SK-N-SH (cell line): ENCODE results near the gene SERPINB5. TPM values are rescaled to one million over a fixed set of nuclear protein-coding genes. Genes with fewer than 3 reads are reported as not detected.

Experiments
- CTCF ChIA-PET: fragments of 300-600, 350-600 bp; formaldehyde crosslinking; extraction: SDS; loops from one replicate; lab custom pipeline; 2021; lab: Yijun Ruan, JAX
- POLR2A ChIA-PET: fragments of 350-600 bp; sonication (Branson Sonifier 250); formaldehyde crosslinking; extraction: SDS; loops from one replicate; lab custom pipeline; 2020; ENCODE audit warnings: antibody characterized with exemption, inconsistent platforms; lab: Yijun Ruan, JAX
- DNase-seq: peaks from one replicate; pipeline ENCODE4 v3.0.0; 2012
- H2AFZ ChIP-seq: fragments of 200-600 bp; sonication (generic); 2 replicates; pipeline ENCODE4 v1.8.1; 2016; ENCODE audit warnings: antibody characterized with exemption, mild to moderate bottlenecking, low read depth
- H3F3A ChIP-seq: fragments of 200-600 bp; sonication (generic); replicated peaks from 2 replicates; pipeline ENCODE3; 2016; ENCODE audit warnings: antibody characterized with exemption, mild to moderate bottlenecking; ENCODE audit not compliant: insufficient read depth
- H3K27ac ChIP-seq, 2 experiments: fragments of 200-500 bp in 1 of 2; fragments of 200-600 bp in 1 of 2; sonication (Bioruptor generic) in 1 of 2; sonication (generic), shearing (Covaris generic) in 1 of 2; 2 replicates each; pipeline versions ENCODE4 v1.5.1 to v1.6.1; 2014 to 2016; ENCODE audit warnings: low read depth in 2 of 2, inconsistent platforms in 1 of 2, low read length in 1 of 2, mild to moderate bottlenecking in 1 of 2, mixed read lengths in 1 of 2
- H3K27me3 ChIP-seq: fragments of 200-600 bp; sonication (generic), shearing (Covaris generic); 2 replicates; pipeline ENCODE4 v1.6.1; 2016; ENCODE audit warnings: mixed run types; ENCODE audit not compliant: insufficient read depth
- H3K36me3 ChIP-seq, 2 experiments: fragments of 200-500 bp in 1 of 2; fragments of 200-600 bp in 1 of 2; sonication (Bioruptor generic) in 1 of 2; sonication (generic) in 1 of 2; replicated peaks in 1 of 2; 2 replicates each; pipeline versions ENCODE3 to v1.5.1; 2014 to 2016; ENCODE audit warnings: low read length in 1 of 2, mild to moderate bottlenecking in 1 of 2; ENCODE audit not compliant: insufficient read depth in 2 of 2, control insufficient read depth in 1 of 2
- H3K4me1 ChIP-seq, 2 experiments: fragments of 200-500 bp in 1 of 2; fragments of 200-600 bp in 1 of 2; sonication (Bioruptor generic) in 1 of 2; sonication (generic), shearing (Covaris generic) in 1 of 2; 2 replicates each; pipeline versions ENCODE4 v1.5.1 to v1.6.1; 2014 to 2016; ENCODE audit warnings: low read depth in 1 of 2, low read length in 1 of 2, mixed run types in 1 of 2; ENCODE audit not compliant: insufficient read depth in 2 of 2, control insufficient read depth in 1 of 2
- H3K4me2 ChIP-seq: fragments of 200-600 bp; sonication (generic), shearing (Covaris generic); 2 replicates; pipeline ENCODE4 v1.6.1; 2017; ENCODE audit warnings: mixed run types
- H3K4me3 ChIP-seq, 2 experiments: fragments of 200-500 bp in 1 of 2; fragments of 200-600 bp in 1 of 2; sonication (Bioruptor generic) in 1 of 2; sonication (generic), shearing (Covaris generic) in 1 of 2; 2 replicates each; pipeline versions ENCODE4 v1.5.1 to v1.8.1; 2014 to 2016; ENCODE audit warnings: low read depth in 2 of 2, inconsistent platforms in 1 of 2, low read length in 1 of 2, mild to moderate bottlenecking in 1 of 2, mixed read lengths in 1 of 2, moderate library complexity in 1 of 2
- H3K79me2 ChIP-seq: fragments of 200-600 bp; sonication (generic); 2 replicates; pipeline ENCODE4 v1.8.1; 2017; ENCODE audit warnings: mild to moderate bottlenecking; ENCODE audit not compliant: insufficient read depth
- H3K9ac ChIP-seq: fragments of 200-600 bp; sonication (generic); 2 replicates; pipeline ENCODE4 v1.6.1; 2017; ENCODE audit warnings: mixed run types
- H3K9me2 ChIP-seq: fragments of 200-600 bp; sonication (generic); 2 replicates; pipeline ENCODE4 v1.6.1; 2017; ENCODE audit warnings: mixed run types
- H3K9me3 ChIP-seq: fragments of 200-600 bp; sonication (generic); 2 replicates; pipeline ENCODE4 v1.6.1; 2017; ENCODE audit warnings: mixed run types, mild to moderate bottlenecking, moderate library complexity
- H4K20me1 ChIP-seq: fragments of 200-600 bp; sonication (generic); 2 replicates; pipeline ENCODE4 v1.6.1; 2017; ENCODE audit warnings: mild to moderate bottlenecking, mixed run types; ENCODE audit not compliant: insufficient read depth
- CHD2 ChIP-seq: fragments of 150-350 bp; IDR thresholded peaks from 2 replicates; pipeline ENCODE4 v1.6.1; 2018; ENCODE audit warnings: low read length; ENCODE audit not compliant: partially characterized antibody
- ELF1 ChIP-seq: IDR thresholded peaks from 2 replicates; pipeline ENCODE4 v1.4.0; 2012
- EZH2phosphoT487 ChIP-seq: fragments of 200-600 bp; sonication (generic); IDR thresholded peaks from 2 replicates; pipeline ENCODE4 v1.6.1; 2017; ENCODE audit warnings: low read depth, mixed run types, mild to moderate bottlenecking, antibody characterized with exemption, moderate library complexity, borderline replicate concordance
- FOSL2 ChIP-seq: IDR thresholded peaks from 2 replicates; pipeline ENCODE4 v1.4.0; 2012; ENCODE audit warnings: low read depth, mild to moderate bottlenecking, moderate library complexity, borderline replicate concordance
- GABPA ChIP-seq: IDR thresholded peaks from 2 replicates; pipeline ENCODE4 v1.4.0; 2012; ENCODE audit warnings: low read depth, mild to moderate bottlenecking
- IRF3 ChIP-seq: fragments of 150-350 bp; IDR thresholded peaks from 2 replicates; pipeline ENCODE4 v1.6.1; 2016; ENCODE audit warnings: mild to moderate bottlenecking, low read depth, low read length
- JUND ChIP-seq: IDR thresholded peaks from 2 replicates; pipeline ENCODE4 v1.4.0; 2012
- MEF2A ChIP-seq: IDR thresholded peaks from 2 replicates; pipeline ENCODE4 v1.4.0; 2012; ENCODE audit warnings: low read depth, borderline replicate concordance
- MXI1 ChIP-seq: IDR thresholded peaks from 2 replicates; pipeline ENCODE4 v1.6.1; 2012; ENCODE audit warnings: mild to moderate bottlenecking, low read depth, low read length, improper control_type of control experiment
- NFIC ChIP-seq: IDR thresholded peaks from 2 replicates; pipeline ENCODE4 v1.4.0; 2012; ENCODE audit warnings: borderline replicate concordance
- NRF1 ChIP-seq: IDR thresholded peaks from 2 replicates; pipeline ENCODE4 v1.6.1; 2012; ENCODE audit warnings: low read depth, mild to moderate bottlenecking, low read length
- PBX3 ChIP-seq: IDR thresholded peaks from 2 replicates; pipeline ENCODE4; 2012
- POLR2AphosphoS5 ChIP-seq: IDR thresholded peaks from 2 replicates; pipeline ENCODE4 v1.6.1; 2012; ENCODE audit warnings: low read depth, low read length
- RAD21 ChIP-seq: IDR thresholded peaks from 2 replicates; pipeline ENCODE4 v1.6.1; 2012; ENCODE audit warnings: mild to moderate bottlenecking, low read length
- RCOR1 ChIP-seq: fragments of 150-350 bp; IDR thresholded peaks from 2 replicates; pipeline ENCODE4 v1.6.1; 2017; ENCODE audit warnings: antibody characterized with exemption, low read length
- RFX5 ChIP-seq: IDR thresholded peaks from 2 replicates; pipeline ENCODE4 v1.6.1; 2012; ENCODE audit warnings: mild to moderate bottlenecking, improper control_type of control experiment, low read length
- SIN3A ChIP-seq: IDR thresholded peaks from 2 replicates; pipeline ENCODE4 v1.6.1; 2012; ENCODE audit warnings: low read depth, mild to moderate bottlenecking, low read length, moderate library complexity, borderline replicate concordance
- TAF1 ChIP-seq: IDR thresholded peaks from 2 replicates; pipeline ENCODE4 v1.6.1; 2012; ENCODE audit warnings: low read depth, mild to moderate bottlenecking, low read length, moderate library complexity, borderline replicate concordance
- TCF12 ChIP-seq: IDR thresholded peaks from 2 replicates; pipeline ENCODE4 v1.4.0; 2012
- USF1 ChIP-seq: IDR thresholded peaks from 2 replicates; pipeline ENCODE4 v1.4.0; 2012; ENCODE audit warnings: low read depth, borderline replicate concordance
- USF2 ChIP-seq: fragments of 150-350 bp; IDR thresholded peaks from 2 replicates; pipeline ENCODE4 v1.6.1; 2017; ENCODE audit warnings: antibody characterized with exemption, low read length, low read depth, borderline replicate concordance
- YY1 ChIP-seq: IDR thresholded peaks from 2 replicates; pipeline ENCODE4 v1.4.0; 2012; ENCODE audit warnings: low read depth, mild to moderate bottlenecking
- WGBS: methylation state at CpG from one replicate; pipeline ENCODE4 v1.1.6; 2017; ENCODE audit warnings: low lambda C conversion rate; 5-methylcytosine and 5-hydroxymethylcytosine counted together
- polyA plus RNA-seq, 3 experiments: library from polyadenylated mRNA; depleted of rRNA; stranded (reverse); fragments of >200 nt; gene quantifications; 2 replicates each; pipeline ENCODE4 v1.2.3, GENCODE V29; 2012
- TF ChIP-seq, protein P1 (sequence below): IDR thresholded peaks from 2 replicates; pipeline ENCODE4 v1.4.0; 2012; ENCODE audit warnings: low read depth
- TF ChIP-seq, protein P2 (sequence below): IDR thresholded peaks from 2 replicates; pipeline ENCODE4 v1.6.1; 2012; ENCODE audit warnings: mild to moderate bottlenecking, low read depth, low read length, moderate library complexity

The SERPINB5 gene
- polyA plus RNA-seq, 1 of the 3 experiments (the other 2 are of a cell fraction), result not detected

- no peak for DNase-seq
- Histone ChIP-seq H3F3A (no peaks in the 10 kb centered on the region), H3K4me1 (no peaks in the 10 kb centered on the region), H3K9ac (no peak overlapping the region), H3K79me2 (no peaks in the 10 kb centered on the region), H3K9me3 (no peaks in the 10 kb centered on the region), H3K27ac (no peak overlapping the region), H3K4me3 (no peak overlapping the region), H3K4me2 (no peak overlapping the region), H3K36me3 (no peaks in the 10 kb centered on the region), H2AFZ (no peak overlapping the region), H3K9me2 (no peaks in the 10 kb centered on the region), H3K27me3 (peaks cover 18% of the 10 kb centered on the region; the same call in 1 of the 2 replicates), H4K20me1 (no peaks in the 10 kb centered on the region)
- POLR2A ChIA-PET, result no interaction called here
- TF ChIP-seq ELF1, result no peak
- no peak for TF ChIP-seq PBX3
- no peak for TF ChIP-seq NFIC
- no peak for TF ChIP-seq EZH2phosphoT487
- TF ChIP-seq JUND, result no peak
- TF ChIP-seq RCOR1, result no peak
- TF ChIP-seq POLR2AphosphoS5, result no peak
- TF ChIP-seq USF2, result no peak
- no peak for TF ChIP-seq RFX5
- TF ChIP-seq CHD2, result no peak
- TF ChIP-seq FOSL2, result no peak
- TF ChIP-seq USF1, result no peak
- TF ChIP-seq TAF1, result no peak
- no peak for TF ChIP-seq NRF1
- TF ChIP-seq YY1, result no peak
- TF ChIP-seq MEF2A, result no peak
- TF ChIP-seq, protein P1, sequence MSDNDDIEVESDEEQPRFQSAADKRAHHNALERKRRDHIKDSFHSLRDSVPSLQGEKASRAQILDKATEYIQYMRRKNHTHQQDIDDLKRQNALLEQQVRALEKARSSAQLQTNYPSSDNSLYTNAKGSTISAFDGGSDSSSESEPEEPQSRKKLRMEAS, result no peak
- no peak for TF ChIP-seq TCF12
- WGBS, result 24% methylated on average over 2 of the region's 2 CpGs
- CTCF ChIA-PET, result interaction anchor here (1.3 to 1.7 kb wide), 2 partner anchors 23 to 31 kb away, joined by 4 read pairs; no protein-coding TSS in a partner anchor
Observed at GRCh38 chr18:63487676-63488075, 10.9 kb downstream of the SERPINB5 start.

- Histone ChIP-seq H2AFZ (no peak overlapping the region), H3K27ac (no peak overlapping the region), H4K20me1 (no peaks in the 10 kb centered on the region), H3K36me3 (no peaks in the 10 kb centered on the region), H3K27me3 (peaks cover 16% of the 10 kb centered on the region; the same call in 1 of the 2 replicates), H3K4me1 (no peaks in the 10 kb centered on the region), H3K79me2 (no peaks in the 10 kb centered on the region), H3K4me2 (no peak overlapping the region), H3K9ac (no peak overlapping the region), H3K4me3 (no peak overlapping the region), H3K9me3 (no peaks in the 10 kb centered on the region), H3F3A (no peaks in the 10 kb centered on the region), H3K9me2 (no peaks in the 10 kb centered on the region)
- ChIA-PET POLR2A (no interaction called here), CTCF (interaction anchor here (1.3 to 1.7 kb wide), 2 partner anchors 23 to 31 kb away, joined by 4 read pairs; no protein-coding TSS in a partner anchor)
- 12% methylated on average over 2 of the region's 2 CpGs for WGBS
- no peak for DNase-seq
- TF ChIP-seq IRF3 (no peak), GABPA (no peak), TCF12 (no peak), POLR2AphosphoS5 (no peak), SIN3A (no peak), RAD21 (no peak), MXI1 (no peak), EZH2phosphoT487 (no peak)
- TF ChIP-seq, protein P2, sequence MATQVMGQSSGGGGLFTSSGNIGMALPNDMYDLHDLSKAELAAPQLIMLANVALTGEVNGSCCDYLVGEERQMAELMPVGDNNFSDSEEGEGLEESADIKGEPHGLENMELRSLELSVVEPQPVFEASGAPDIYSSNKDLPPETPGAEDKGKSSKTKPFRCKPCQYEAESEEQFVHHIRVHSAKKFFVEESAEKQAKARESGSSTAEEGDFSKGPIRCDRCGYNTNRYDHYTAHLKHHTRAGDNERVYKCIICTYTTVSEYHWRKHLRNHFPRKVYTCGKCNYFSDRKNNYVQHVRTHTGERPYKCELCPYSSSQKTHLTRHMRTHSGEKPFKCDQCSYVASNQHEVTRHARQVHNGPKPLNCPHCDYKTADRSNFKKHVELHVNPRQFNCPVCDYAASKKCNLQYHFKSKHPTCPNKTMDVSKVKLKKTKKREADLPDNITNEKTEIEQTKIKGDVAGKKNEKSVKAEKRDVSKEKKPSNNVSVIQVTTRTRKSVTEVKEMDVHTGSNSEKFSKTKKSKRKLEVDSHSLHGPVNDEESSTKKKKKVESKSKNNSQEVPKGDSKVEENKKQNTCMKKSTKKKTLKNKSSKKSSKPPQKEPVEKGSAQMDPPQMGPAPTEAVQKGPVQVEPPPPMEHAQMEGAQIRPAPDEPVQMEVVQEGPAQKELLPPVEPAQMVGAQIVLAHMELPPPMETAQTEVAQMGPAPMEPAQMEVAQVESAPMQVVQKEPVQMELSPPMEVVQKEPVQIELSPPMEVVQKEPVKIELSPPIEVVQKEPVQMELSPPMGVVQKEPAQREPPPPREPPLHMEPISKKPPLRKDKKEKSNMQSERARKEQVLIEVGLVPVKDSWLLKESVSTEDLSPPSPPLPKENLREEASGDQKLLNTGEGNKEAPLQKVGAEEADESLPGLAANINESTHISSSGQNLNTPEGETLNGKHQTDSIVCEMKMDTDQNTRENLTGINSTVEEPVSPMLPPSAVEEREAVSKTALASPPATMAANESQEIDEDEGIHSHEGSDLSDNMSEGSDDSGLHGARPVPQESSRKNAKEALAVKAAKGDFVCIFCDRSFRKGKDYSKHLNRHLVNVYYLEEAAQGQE, result no peak
Observed at GRCh38 chr18:63488160-63488559, 11.4 kb downstream of the SERPINB5 start.
